ENCODE measurements around the gene PSORS1C2. TPM values are rescaled to one million over a fixed set of nuclear protein-coding genes. Genes with fewer than 3 reads are reported as not detected.
"Not testable (repeated sequence)": the region's sequence is repeated elsewhere in the genome, so short reads cannot be mapped to it uniquely, and the experiment has no call there.

The PSORS1C2 gene
- total RNA-seq: not detected

DNA sequence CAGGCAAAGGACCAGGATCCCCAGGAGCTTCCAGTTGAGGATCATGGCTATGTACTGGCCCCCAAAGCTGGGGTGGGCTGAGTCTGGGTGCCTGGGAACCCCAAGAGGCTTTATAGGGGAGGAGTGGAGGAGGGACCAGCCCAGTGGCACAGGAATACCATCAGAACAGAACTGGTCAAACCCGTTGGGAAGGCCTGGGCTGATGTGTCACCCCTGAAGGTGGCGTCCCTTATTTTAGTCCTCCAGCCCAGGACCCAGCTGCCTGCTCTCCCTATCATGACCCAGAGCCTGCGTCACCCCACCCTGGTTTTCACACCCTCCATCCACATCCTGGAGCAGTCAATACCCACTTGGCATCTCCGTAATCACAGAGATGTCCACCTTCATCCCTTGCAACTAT is at the start of gene PSORS1C2:
TSS of gene PSORS1C2 (minus strand) at position 85 of the 400 bp plus-strand sequence. CDS start at position 45, 40 bp downstream.
- CTCF ChIA-PET: interaction anchor here (0.6 to 3.2 kb wide), 6 partner anchors 8 to 236 kb away, joined by 3 to 18 read pairs (median 4); no protein-coding TSS in a partner anchor
- POLR2A ChIA-PET: no interaction called here

GRCh38 chr6:31187780-31188194 is 48.9 kb upstream of the PSORS1C2 start:
- ChIA-PET POLR2A (no interaction called here), CTCF (no interaction called here)

DNA sequence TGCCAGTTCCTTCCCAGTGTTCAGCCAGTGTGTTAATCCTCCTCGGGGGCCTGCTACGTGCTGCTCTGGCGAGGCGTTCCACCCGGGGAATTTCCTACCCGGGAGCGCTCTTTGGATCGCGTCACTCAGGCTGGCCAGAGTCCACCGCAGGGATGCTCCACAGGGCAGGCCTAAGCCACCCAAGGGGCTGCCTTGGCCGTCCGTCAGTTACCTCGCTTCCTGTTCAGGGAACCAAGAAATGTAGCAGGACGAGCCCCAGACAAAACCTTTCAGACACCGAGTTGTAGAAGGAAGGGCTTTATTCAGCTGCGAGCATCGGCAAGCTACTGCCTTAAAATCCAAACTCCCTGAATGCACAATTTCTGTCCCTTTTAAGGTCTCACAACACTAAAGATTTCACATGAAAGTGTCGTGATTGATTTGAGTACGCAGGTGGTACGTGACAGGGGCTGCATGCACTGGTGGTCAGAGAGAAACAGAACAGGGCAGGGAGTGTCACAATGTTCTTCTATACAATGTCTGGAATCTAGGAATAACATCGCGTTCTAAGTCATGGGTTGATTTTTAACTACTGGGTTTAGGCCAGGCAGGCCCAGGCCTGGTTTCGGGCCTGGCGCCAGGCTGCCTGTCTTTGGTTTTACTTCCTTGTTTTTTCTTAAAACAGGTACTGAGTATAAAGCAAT is 47.3 kb upstream of the PSORS1C2 start:
- ChIA-PET CTCF (no interaction called here), POLR2A (no interaction called here)

- CTCF ChIA-PET, POLR2A ChIA-PET: not testable (repeated sequence)
These were observed 46.8 kb upstream of the PSORS1C2 start for GRCh38 chr6:31185695-31186051.

- ChIA-PET POLR2A (interaction anchor here (0.6 kb wide), 1 partner anchor 439 kb away, joined by 9 read pairs; no protein-coding TSS in a partner anchor), CTCF (interaction anchor here (0.8 kb wide), 1 partner anchor 46 kb away, joined by 3 read pairs; no protein-coding TSS in a partner anchor)
These were observed 45.0 kb upstream of the PSORS1C2 start for GRCh38 chr6:31183859-31184258.

GRCh38 chr6:31183287-31183686 is 44.4 kb upstream of the PSORS1C2 start:
- POLR2A ChIA-PET: interaction anchor here (0.6 kb wide), 1 partner anchor 440 kb away, joined by 9 read pairs; no protein-coding TSS in a partner anchor
- CTCF ChIA-PET: not testable (repeated sequence)

DNA sequence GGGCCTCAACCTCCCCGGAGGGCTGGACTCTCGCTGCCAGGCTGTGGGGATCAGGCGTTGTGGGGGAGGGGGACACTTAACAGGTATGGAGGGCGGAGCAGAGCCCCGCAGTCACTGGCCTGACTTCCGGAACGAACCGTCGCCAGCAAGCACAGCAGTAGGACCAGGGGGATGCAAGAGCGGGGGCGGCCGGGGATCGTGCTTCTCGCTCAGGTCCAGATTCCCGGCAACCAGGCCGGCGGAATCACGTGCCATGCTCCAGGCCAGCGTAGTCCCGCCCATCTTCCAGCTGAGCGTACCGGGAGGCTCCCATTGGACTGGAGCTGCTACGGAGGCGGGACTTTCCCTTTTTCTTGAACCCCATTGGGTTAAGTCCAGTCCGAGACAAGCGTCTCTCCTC is 41.6 kb upstream of the PSORS1C2 start:
- ChIA-PET CTCF (no interaction called here), POLR2A (no interaction called here)

GRCh38 chr6:31179896-31180295 is 41.0 kb upstream of the PSORS1C2 start:
- CTCF ChIA-PET: no interaction called here
- POLR2A ChIA-PET: interaction anchor here (0.6 kb wide), 1 partner anchor 49 kb away, joined by 7 read pairs; no protein-coding TSS in a partner anchor

DNA sequence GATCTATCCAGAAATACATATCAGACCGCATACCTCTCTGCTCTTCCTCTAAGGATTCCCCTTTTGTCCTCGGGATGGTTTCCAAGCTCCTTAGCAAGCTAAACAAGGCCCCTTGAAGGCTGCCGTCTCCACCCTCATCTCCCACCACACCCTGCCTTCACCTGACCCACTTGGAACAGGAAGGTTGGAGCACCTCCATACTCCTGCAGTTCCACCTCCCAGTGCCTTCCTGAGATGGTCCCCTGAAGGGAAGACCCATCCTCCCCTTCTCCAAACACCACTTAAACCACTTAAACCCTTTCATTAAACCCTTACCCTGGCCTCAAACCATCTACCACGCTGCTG is 40.1 kb upstream of the PSORS1C2 start:
- POLR2A ChIA-PET: no interaction called here
- CTCF ChIA-PET: no interaction called here

DNA sequence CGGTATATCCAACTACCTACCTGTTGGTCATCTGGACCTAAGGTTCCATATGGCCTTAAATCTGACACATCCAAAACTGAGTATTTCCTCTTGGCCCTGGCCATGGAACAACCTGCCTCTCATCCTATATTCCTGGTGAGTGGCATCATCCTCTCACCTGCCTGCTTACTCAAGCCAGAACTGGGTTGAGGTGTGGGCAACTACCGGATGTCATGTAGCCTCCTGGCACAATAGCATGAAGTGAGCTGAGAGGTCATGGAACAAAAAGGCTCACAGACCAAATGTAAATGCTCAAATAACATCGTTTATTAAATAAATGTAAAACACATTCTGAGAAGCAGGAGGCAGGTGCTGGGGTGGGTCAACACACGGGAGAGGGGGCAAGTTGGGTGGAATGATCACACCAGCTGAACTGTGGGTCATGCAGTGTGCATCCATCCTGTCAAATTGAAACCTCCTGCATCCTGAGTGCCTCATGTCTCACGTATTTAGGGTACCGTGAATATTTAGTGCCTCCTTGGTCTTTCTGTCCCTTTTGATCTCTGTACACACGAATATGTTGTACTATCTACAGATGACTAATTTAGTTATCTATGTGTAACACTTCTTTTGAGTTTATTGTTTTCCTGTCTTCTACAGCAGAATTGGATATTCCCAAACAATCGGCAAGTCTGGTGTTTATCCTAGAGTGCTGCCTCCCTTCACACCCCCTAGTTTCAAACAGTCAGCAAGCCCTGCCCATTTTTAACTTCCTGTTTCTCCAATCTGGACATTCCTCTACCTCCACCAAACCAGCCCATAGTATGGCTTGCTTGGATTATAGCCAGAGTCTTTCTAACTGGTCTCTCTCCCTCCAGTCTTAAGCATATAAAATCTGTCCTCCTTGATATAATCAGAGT is 39.5 kb upstream of the PSORS1C2 start:
- POLR2A ChIA-PET: no interaction called here
- CTCF ChIA-PET: no interaction called here

GRCh38 chr6:31175971-31176370 is 37.1 kb upstream of the PSORS1C2 start:
- ChIA-PET CTCF (no interaction called here), POLR2A (no interaction called here)

DNA sequence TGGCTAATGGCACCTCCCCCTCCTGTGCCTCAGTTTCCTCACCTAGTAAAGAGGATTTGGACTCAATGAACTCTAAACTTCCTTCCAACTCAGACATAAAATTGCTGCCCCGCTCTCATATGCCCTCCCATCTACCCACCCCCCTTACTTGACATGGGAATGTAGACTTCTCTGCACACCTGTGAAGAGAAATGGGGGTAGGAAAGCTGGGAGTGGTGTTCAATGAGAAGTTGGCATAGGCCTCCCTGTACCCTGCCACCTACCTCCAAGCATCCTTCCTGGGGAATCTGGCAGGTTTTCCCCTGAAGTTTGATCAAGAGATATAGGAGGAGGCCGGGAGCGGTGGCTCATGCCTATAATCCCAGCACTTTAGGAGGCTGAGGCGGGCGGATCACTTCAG is 35.5 kb upstream of the PSORS1C2 start:
- POLR2A ChIA-PET: no interaction called here
- CTCF ChIA-PET: no interaction called here

DNA sequence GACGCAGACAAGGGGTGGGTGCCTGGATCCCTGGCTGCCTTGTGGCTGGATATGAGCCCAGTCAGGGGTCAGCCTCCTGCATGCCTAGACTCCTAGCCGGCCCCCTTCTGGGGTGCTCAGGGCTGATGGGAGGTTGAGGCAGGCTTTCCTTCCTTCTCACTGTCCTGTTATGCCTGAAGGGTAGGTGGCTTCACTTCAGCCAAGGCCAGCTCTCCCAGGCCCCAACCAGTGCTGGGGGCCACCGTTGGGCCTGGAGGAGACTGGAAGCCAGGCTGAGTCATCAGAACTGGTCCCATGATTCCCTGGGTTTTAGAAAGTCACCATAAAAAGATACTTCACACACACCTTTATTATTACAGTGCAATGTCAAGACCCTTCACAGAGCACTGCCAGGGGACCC is 34.5 kb upstream of the PSORS1C2 start:
- CTCF ChIA-PET: no interaction called here

DNA sequence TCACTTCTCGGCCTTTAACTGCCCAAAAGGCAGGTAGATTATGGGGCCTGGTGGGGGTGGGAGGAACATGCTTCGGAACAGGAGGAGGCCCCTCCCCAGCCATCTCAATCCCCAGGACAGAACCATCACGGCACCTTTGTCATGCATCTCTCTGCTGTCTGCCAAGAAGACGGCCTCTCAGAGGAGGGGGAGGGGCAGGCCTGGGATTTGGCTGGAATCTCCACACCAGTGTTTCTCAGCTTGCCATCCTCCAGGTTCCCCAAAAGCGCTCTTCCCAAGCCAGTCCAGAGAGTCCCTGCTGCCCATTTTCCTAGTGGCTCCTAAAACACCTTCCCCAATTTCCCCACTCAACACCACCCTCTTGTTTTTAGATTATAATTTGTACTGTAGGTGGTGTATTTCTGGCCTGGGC is 34.1 kb upstream of the PSORS1C2 start:
- ChIA-PET CTCF (no interaction called here), POLR2A (no interaction called here)

More for the DNA sequence above, 34.5 kb upstream of the PSORS1C2 start:
- POLR2A ChIA-PET: no interaction called here

DNA sequence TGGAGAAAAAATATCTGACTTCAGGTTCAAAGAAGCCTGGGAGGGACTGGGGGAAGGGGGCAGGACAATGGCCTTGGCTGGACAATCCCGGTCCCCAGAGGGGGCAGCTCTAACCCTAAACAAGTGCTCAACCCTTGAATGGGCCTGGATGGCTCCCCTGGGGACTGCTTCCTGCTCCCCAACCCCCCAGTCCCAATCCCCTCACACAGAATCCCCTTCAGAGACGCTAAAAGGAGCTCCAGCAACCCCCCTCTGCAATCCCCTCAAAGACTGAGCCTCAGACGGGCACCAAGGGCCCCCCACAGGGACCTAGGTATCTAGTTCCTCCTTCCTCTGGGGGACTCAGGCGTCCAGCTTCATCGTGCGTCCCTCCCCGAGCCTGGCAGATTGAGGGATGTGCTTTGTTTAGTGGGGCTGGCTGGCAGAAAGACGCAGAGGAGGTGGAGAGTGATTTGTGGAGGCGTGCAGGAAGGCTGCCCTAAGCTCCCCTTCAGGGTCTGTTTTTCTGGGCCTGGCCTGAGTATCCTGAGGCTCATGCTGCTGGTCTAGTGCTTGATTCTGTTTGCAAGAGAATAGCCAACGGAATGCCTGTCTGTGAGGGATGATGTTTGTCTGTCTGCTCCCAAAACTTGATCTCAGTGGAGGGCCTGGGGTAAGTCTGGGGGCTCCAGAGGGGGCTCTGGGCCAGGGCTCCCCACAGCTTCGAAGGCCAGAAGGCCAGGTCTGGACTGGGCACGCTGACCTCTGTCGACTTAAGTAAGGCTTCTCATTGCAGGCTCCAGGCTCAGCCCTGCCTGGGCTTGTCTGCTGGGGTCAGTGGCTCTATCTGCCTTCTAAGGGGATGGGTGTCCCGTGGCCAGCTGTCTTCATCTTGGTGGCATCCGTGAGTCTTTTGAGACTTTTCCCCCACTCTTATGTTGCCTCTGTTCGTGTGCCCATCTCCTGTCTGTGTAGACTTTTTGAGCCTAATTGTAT is 33.4 kb upstream of the PSORS1C2 start:
- CTCF ChIA-PET: no interaction called here
- POLR2A ChIA-PET: no interaction called here

DNA sequence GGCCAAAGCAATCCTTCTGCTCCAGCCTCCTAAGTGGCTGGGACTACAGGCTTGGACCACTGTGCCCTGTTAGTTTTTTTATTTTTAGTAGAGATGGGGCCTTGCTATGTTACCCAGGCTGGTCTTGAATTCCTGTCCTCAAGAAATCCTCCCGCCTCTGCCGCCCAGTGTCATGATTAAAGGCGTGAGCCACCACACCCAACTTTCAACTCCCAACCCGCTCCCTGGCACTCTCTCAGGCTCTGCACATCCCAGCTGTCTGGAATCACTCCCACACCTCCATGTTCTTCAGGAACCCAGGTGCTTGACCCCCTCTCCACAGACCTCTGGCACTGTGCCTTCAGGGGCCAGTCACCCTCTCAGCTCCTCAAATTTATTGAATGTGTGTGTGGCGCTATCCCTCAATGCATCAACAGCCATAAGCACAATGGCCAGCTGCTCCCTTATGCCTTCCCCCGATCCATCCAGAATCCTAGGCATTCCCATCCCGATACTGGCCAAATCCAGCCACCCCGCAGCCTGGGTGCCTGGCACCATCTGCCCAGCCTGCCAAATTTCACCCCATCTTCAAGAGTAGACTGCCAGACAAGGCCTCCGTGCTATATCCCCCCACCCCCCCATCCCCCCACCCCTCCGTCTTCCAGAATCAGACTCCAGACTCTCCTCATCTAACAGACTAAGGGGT is 32.3 kb upstream of the PSORS1C2 start:
- POLR2A ChIA-PET: no interaction called here

DNA sequence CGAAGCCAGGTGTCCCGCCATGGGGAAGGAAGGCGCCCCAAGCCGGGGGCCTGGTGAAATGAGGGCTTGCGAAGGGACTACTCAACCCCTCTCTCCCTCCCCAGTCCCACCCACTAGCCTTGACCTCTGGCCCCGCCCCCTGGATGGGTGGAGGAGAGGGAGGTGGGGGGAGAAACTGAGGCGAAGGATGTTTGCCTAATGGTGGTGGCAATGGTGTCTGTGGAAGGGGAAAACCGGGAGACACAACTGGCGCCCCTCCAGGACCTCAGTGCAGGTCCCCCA is 31.7 kb upstream of the PSORS1C2 start, which contains the start of gene POU5F1:
TSS of gene POU5F1 (minus strand) at position 83 of the 282 bp plus-strand sequence. CDS start at position 21, 62 bp downstream.
- POLR2A ChIA-PET: no interaction called here
- CTCF ChIA-PET: no interaction called here

More for the DNA sequence above, 32.3 kb upstream of the PSORS1C2 start:
- CTCF ChIA-PET: no interaction called here

GRCh38 chr6:31169858-31170599 is 31.2 kb upstream of the PSORS1C2 start:
- POLR2A ChIA-PET: not testable (repeated sequence)
- CTCF ChIA-PET: interaction anchor here (1.6 kb wide), 1 partner anchor 12 kb away, joined by 4 read pairs; the partner anchor contains the start of genes CCHCR1 and TCF19

Measured in activated CD8-positive, alpha-beta memory T cell treated with anti-CD3 and anti-CD28 coated beads for 36 hours (primary cell).